22Rv1 (cell line): ENCODE measurements around the gene GUK1.

Experiments used
- ZFX ChIP-seq: fragments of 450-650 bp; IDR thresholded peaks from 2 replicates; pipeline ENCODE4 v1.6.1; 2017; ENCODE audit warnings: antibody characterized with exemption, borderline replicate concordance
- TF ChIP-seq, protein P1 (sequence below): fragments of 450-650 bp; IDR thresholded peaks from 2 replicates; pipeline ENCODE4 v1.5.1; 2017; ENCODE audit warnings: mild to moderate bottlenecking

DNA sequence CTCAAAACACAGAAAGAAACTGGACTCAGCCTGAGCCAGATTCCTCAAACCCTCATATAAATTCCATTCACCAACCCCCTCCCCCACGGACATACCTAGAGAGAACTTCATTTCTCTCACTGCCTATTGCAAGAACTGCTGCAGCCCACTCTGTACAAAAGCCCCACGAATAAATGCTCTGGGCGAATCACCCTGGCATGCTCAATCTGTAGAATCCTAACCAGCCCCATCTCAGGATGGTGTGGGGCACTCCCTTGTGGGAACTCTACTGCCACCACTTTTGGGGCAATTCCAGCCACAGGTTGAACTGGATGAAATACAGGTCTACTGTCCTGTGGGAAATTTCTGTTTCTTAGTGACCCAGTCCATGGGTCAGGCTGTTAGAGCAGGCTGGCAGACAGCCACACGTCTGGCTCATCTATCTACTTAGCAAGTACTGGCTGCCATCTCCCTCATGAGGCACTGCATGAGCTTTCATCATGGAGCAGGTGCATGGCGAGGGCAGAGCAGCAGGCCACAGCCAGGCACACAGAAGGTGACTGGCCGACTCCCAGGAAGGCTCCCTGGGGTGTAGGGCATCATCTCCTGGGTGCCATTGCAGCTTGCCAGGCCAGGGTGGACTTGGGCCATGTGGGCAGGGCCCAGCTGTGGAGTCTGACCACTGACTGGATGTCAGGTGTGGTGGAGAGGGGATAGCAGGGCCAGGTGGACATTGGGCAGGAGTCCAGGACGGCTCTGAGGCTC, 35.4 kb upstream of the GUK1 start:
- TF ChIP-seq, protein P1, sequence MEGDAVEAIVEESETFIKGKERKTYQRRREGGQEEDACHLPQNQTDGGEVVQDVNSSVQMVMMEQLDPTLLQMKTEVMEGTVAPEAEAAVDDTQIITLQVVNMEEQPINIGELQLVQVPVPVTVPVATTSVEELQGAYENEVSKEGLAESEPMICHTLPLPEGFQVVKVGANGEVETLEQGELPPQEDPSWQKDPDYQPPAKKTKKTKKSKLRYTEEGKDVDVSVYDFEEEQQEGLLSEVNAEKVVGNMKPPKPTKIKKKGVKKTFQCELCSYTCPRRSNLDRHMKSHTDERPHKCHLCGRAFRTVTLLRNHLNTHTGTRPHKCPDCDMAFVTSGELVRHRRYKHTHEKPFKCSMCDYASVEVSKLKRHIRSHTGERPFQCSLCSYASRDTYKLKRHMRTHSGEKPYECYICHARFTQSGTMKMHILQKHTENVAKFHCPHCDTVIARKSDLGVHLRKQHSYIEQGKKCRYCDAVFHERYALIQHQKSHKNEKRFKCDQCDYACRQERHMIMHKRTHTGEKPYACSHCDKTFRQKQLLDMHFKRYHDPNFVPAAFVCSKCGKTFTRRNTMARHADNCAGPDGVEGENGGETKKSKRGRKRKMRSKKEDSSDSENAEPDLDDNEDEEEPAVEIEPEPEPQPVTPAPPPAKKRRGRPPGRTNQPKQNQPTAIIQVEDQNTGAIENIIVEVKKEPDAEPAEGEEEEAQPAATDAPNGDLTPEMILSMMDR: no peak
- no peak for TF ChIP-seq ZFX
